OCI-LY3 (cell line): ENCODE measurements around the gene AKNA.

Source experiments
- H2AFZ ChIP-seq: fragments of 200-600, 300-600 bp; shearing (Covaris generic); 2 replicates; pipeline ENCODE4 v1.6.0; 2014; ENCODE audit warnings: antibody characterized with exemption, low read depth, low read length
- H3K27ac ChIP-seq: fragments of 200-600, 300-600 bp; sonication (generic); 2 replicates; pipeline ENCODE4 v1.5.1; 2014; ENCODE audit warnings: mild to moderate bottlenecking, low read length, moderate library complexity, mixed read lengths
- H3K27me3 ChIP-seq: fragments of 200-600, 300-600 bp; sonication (generic); 2 replicates; pipeline ENCODE4 v1.6.1; 2014; ENCODE audit warnings: low read depth, low read length, mixed read lengths
- H3K36me3 ChIP-seq: fragments of 200-600, 300-600 bp; sonication (generic); replicated peaks from 2 replicates; pipeline ENCODE3; 2014; ENCODE audit warnings: low read depth, low read length, mixed read lengths
- H3K4me1 ChIP-seq: fragments of 300-600, 200-600 bp; sonication (generic); 2 replicates; pipeline ENCODE4 v1.6.1; 2014; ENCODE audit warnings: low read length, mixed read lengths
- H3K4me2 ChIP-seq: fragments of 200-600, 300-600 bp; sonication (generic); 2 replicates; pipeline ENCODE4 v1.6.1; 2014; ENCODE audit warnings: low read length, mixed read lengths
- H3K4me3 ChIP-seq: fragments of 300-600, 200-600 bp; sonication (generic); 2 replicates; pipeline ENCODE4 v1.5.1; 2014; ENCODE audit warnings: antibody characterized with exemption, mild to moderate bottlenecking, low read length, moderate library complexity
- H3K79me2 ChIP-seq: fragments of 300-600, 200-600 bp; shearing (Covaris generic); 2 replicates; pipeline ENCODE4 v1.6.1; 2014; ENCODE audit warnings: mild to moderate bottlenecking, low read length, mixed read lengths
- H3K9ac ChIP-seq: fragments of 300-600, 200-600 bp; shearing (Covaris generic); 2 replicates; pipeline ENCODE4 v1.6.0; 2014; ENCODE audit warnings: mild to moderate bottlenecking, low read length, moderate library complexity
- H3K9me3 ChIP-seq: fragments of 200-600, 300-600 bp; shearing (Covaris generic); 2 replicates; pipeline ENCODE4 v1.6.1; 2014; ENCODE audit warnings: low read length, mixed read lengths; ENCODE audit not compliant: insufficient read depth
- H4K20me1 ChIP-seq: fragments of 200-600, 300-600 bp; sonication (generic); 2 replicates; pipeline ENCODE4 v1.6.1; 2016; ENCODE audit warnings: low read length, mixed read lengths; ENCODE audit not compliant: insufficient read depth
- EZH2phosphoT487 ChIP-seq: fragments of 200-600 bp; shearing (Covaris generic); IDR thresholded peaks from 2 replicates; pipeline ENCODE4 v1.6.1; 2018; ENCODE audit warnings: antibody characterized with exemption, mixed run types, low read depth
- TF ChIP-seq, protein P1 (sequence below): fragments of 200-600, 300-600 bp; sonication (generic); IDR thresholded peaks from 2 replicates; pipeline ENCODE4 v1.5.1; 2014; ENCODE audit warnings: antibody characterized with exemption, low read length, low read depth

AKNA gene

DNA sequence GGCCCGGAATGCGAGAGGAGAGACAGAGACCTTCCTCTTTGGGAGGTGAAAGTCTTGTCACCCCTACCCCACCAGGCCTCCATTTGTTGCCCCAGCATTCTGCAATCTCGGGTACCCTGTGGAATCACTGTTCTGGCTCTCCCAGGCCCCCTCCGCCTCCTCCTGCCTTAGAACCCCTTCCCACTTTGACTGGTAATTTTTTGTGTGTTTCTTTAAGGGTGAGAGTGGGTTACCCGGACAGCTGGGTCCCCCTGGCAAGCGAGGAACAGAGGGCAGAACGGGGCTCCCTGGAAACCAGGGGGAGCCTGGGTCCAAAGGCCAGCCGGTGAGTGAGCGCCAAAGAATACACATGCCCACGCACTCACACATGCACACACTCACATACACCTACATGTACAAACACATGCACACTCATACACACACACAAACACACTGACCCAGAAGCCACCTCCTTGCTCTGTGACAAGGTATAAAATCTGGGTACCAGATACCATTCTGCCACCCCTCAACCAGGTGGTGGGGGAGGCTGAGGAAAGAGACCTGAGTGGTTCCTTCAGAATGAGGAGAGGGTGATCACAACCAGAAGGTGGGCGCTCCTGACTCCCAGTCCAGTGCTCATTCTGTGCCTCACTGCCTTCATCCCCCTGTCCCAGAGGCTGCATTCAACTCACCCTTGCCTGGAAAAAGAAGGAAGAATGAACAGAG, 95.7 kb downstream of the AKNA start:
- Histone ChIP-seq H3K9ac (no peak overlapping the region), H3K4me2 (no peak overlapping the region), H3K79me2 (no peaks in the 10 kb centered on the region), H3K27ac (no peak overlapping the region), H3K4me3 (no peak overlapping the region), H3K9me3 (peaks cover 8% of the 10 kb centered on the region; the same call in 1 of the 2 replicates), H3K27me3 (peaks cover 13% of the 10 kb centered on the region; the same call in 1 of the 2 replicates), H3K36me3 (no peaks in the 10 kb centered on the region), H3K4me1 (no peaks in the 10 kb centered on the region), H2AFZ (no peak overlapping the region), H4K20me1 (no peaks in the 10 kb centered on the region)
- no peak for TF ChIP-seq EZH2phosphoT487
- TF ChIP-seq, protein P1, sequence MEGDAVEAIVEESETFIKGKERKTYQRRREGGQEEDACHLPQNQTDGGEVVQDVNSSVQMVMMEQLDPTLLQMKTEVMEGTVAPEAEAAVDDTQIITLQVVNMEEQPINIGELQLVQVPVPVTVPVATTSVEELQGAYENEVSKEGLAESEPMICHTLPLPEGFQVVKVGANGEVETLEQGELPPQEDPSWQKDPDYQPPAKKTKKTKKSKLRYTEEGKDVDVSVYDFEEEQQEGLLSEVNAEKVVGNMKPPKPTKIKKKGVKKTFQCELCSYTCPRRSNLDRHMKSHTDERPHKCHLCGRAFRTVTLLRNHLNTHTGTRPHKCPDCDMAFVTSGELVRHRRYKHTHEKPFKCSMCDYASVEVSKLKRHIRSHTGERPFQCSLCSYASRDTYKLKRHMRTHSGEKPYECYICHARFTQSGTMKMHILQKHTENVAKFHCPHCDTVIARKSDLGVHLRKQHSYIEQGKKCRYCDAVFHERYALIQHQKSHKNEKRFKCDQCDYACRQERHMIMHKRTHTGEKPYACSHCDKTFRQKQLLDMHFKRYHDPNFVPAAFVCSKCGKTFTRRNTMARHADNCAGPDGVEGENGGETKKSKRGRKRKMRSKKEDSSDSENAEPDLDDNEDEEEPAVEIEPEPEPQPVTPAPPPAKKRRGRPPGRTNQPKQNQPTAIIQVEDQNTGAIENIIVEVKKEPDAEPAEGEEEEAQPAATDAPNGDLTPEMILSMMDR, result no peak

DNA sequence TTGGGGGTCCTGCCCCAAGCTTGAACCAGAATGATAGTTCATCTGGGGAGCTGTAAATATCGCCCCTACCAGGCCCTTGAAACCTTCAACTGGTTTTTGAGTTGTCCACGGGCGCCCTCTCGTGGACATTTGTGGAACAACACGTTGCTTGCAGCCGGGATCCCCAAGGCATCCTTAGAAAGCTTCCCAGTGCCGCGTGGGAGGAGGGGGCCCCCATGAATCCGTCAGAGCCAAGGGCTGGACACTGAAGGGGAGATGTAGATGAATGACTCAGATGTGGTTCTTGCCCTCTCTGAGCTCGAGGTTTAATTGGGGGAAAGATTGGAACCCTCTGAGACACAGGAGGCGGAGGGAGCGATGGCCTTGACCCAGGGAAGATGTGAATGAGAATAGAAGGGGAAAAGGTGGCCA, 96.7 kb downstream of the AKNA start:
- Histone ChIP-seq H3K4me1 (no peaks in the 10 kb centered on the region), H3K27ac (no peak overlapping the region), H3K79me2 (no peaks in the 10 kb centered on the region), H3K4me2 (0 out of 2 replicates have a peak overlapping the region, but pooled peaks have one; percentile 29), H3K4me3 (no peak overlapping the region), H3K27me3 (peaks cover 13% of the 10 kb centered on the region; the same call in 1 of the 2 replicates), H3K9ac (no peak overlapping the region), H2AFZ (no peak overlapping the region), H4K20me1 (no peaks in the 10 kb centered on the region), H3K9me3 (peaks cover 6% of the 10 kb centered on the region; the same call in 1 of the 2 replicates), H3K36me3 (no peaks in the 10 kb centered on the region)
- TF ChIP-seq, protein P1, result peak; percentile 90
- no peak for TF ChIP-seq EZH2phosphoT487

DNA sequence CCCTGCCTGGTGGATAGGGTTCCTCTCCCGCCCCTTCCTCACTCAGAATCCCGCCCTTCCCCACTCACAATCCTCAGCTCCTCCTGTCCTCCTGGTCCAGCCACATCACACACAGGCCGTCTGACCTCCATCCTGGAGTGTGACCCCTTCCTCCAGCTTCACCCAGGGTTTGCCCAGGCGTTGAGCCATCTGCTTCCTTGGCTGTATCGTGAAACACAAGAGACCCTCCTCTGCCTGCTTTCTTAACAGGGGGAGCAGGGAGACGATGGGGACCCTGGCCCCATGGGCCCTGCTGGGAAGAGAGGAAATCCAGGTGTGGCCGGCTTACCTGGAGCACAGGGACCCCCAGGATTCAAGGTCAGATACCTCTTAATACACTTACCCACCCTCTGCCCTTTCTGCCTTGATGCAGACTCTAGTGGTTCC, 97.2 kb downstream of the AKNA start:
- H2AFZ ChIP-seq, result no peak overlapping the region
- H3K27me3 ChIP-seq, result peaks cover 13% of the 10 kb centered on the region; the same call in 1 of the 2 replicates
- no peaks in the 10 kb centered on the region for H3K4me1 ChIP-seq
- H3K9me3 ChIP-seq, result peaks cover 6% of the 10 kb centered on the region; the same call in 1 of the 2 replicates
- no peaks in the 10 kb centered on the region for H3K36me3 ChIP-seq
- no peak for TF ChIP-seq EZH2phosphoT487
- TF ChIP-seq, protein P1, result no peak
- no peaks in the 10 kb centered on the region for H3K79me2 ChIP-seq
- H3K9ac ChIP-seq, result no peak overlapping the region
- no peak overlapping the region for H3K4me2 ChIP-seq
- no peak overlapping the region for H3K27ac ChIP-seq
- H4K20me1 ChIP-seq, result no peaks in the 10 kb centered on the region
- H3K4me3 ChIP-seq, result no peak overlapping the region

DNA sequence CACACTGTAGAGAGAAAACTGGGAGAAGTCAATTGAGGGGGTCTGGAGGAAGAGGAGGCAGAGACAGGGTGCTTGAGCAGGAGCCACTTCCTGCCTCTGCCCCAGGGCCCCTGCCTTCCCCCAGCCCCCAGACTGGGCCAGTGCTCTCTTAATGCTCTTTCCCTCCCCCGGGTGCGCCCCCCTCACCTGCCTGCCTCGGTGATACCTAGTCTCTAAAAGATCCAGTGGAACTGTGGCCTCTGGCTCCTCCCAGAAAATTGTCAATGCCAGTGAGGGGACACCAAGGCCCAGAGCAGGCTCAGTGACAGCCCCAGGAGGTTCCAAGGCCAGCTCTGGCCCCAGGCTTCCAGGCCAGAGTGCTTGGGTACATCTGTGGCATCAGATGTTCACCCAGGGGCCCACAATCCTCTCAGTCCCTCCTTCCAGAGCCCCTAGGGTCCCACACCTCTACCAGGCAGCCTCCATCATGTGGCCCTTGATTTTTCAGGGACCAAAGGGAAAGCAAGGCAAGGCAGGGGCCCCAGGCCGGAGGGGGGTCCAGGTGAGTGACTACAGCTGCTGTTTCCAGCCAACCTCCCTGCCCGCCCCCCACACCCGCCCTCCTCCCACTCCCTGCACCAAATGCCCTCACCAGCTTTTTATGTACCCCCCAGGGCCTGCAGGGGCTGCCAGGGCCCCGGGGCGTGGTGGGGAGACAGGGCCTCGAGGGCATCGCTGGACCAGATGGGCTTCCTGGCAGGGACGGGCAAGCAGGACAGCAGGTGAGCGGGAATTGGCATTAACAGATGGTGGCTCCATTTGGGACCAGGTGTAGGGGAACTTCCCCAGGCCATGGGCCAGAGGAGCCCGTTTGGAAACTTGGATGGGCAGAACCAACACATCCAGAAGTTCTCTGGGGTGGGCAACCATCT, 98.0 kb downstream of the AKNA start:
- Histone ChIP-seq H3K36me3 (no peaks in the 10 kb centered on the region), H3K27me3 (peaks cover 11% of the 10 kb centered on the region; the same call in 1 of the 2 replicates), H4K20me1 (no peaks in the 10 kb centered on the region), H3K9me3 (peaks cover 4% of the 10 kb centered on the region; the same call in 1 of the 2 replicates), H2AFZ (no peak overlapping the region), H3K79me2 (no peaks in the 10 kb centered on the region), H3K9ac (no peak overlapping the region), H3K4me1 (no peaks in the 10 kb centered on the region), H3K27ac (no peak overlapping the region), H3K4me3 (no peak overlapping the region), H3K4me2 (no peak overlapping the region)
- no peak for TF ChIP-seq EZH2phosphoT487
- TF ChIP-seq, protein P1, result no peak
